Activated CD4-positive, CD25-positive, alpha-beta regulatory T cell treated with anti-CD3 and anti-CD28 coated beads, Interleukin-2, amount 50 U/mL, for 24 hours (primary cell): Measurements from ENCODE around the gene MRRF.

Source experiments
- ATAC-seq, 2 donors: fragments of 150-1000 bp; cut with Tn5 transposase; one replicate each; pipeline ENCODE4 v1.10.0; 2021; ENCODE audit warnings: mild to moderate bottlenecking in 1 of 2, moderate library complexity in 1 of 2

The MRRF gene, protein sequence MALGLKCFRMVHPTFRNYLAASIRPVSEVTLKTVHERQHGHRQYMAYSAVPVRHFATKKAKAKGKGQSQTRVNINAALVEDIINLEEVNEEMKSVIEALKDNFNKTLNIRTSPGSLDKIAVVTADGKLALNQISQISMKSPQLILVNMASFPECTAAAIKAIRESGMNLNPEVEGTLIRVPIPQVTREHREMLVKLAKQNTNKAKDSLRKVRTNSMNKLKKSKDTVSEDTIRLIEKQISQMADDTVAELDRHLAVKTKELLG

DNA sequence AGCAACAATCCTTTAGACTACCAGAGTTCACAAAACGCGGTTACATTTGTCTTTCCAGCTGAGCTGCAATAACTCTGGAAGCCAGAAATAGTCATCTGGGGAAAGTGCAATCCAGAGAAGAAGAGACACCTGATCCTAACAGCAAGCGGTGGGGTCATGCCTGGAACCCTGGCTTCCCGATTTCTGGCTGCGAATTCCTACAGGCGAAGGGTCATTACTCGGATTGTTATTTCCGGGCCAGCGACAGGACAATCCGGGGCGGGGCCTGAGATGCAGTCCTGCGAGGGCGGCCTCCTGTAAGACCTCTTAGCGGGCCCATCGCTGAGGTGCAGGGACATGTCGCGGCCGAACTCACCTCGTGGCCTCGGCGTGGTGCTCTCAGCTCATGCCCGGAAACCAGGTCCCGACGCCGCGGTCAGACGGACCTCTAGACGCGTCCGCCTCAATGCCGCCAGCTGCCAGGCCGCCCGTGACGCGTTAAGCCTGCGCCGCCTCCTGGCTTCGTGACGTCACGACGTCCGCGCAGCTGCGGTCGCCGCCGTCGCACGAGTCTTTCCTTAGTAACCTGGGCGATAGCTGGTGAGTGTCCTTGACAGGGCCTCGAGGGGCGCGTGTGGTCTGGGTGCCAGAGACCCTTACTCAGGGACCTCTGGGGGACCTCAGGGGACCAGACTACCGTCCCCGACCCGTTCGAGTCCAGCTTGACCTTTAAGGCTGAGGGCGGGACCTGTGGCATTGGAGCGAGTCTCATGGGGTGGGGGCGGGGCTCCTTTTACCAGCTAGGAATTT is at the start of gene MRRF, which contains the start of gene RBM18:
Gene MRRF, plus strand, starts transcription at position 523 of the 789 bp plus-strand sequence. CDS start 6,010 bp downstream, outside the sequence.
Gene RBM18, minus strand, starts transcription at position 481 of the 789 bp plus-strand sequence. CDS start 3,348 bp downstream, outside the sequence.
- ATAC-seq = peak; percentile 90 to 92

DNA sequence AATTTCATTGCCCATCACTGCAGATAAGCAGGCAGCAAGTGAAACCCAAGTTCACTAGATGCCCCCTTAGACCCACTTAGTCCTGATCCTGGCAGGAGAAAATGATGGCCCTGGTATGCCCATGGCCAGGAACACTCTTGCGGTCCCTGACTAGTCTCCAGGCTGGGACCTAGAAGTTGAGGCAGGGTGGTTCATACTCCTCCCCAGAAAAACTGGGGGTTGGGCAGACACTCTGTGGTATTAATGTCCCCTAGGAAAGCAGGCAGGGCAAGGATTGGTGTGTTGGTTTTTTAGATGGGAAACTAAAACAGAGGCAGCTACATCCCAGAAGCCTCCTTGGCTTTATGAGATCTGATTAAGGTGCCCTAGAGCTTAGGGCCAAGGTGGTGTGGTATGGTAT is 49.0 kb upstream of the MRRF start:
- ATAC-seq = no peak

DNA sequence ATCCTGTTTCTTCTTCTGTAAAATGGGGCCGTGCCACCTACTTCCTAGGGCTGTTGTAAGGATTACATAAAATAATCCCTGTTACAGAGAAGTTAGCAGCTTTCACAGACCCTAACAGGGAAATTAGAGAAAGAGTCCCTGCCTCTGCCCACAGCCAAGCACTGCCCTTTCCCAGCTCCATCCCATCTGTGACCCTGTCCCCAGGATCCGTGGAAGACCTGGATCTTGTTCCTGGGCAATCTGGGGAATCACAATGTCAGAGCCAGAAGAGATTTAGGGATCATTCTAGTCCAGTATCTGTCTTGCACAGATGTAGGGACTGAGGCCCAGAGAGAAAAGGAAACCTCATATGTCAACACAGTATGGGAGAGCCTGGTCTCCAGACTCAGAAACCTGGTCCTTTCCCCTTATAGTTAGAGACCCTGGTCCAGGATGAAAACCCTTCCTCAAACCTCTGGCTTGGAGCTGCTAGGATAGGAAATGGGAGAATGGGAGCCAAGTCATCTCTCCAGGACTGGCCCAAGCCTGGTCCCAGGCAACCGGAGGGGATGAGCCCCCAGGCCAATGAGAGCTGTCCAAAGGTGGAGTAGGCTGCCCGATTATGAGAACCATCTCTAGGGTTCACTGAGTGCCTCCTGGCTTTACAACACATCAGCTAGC is 48.4 kb upstream of the MRRF start:
- no peak for ATAC-seq

DNA sequence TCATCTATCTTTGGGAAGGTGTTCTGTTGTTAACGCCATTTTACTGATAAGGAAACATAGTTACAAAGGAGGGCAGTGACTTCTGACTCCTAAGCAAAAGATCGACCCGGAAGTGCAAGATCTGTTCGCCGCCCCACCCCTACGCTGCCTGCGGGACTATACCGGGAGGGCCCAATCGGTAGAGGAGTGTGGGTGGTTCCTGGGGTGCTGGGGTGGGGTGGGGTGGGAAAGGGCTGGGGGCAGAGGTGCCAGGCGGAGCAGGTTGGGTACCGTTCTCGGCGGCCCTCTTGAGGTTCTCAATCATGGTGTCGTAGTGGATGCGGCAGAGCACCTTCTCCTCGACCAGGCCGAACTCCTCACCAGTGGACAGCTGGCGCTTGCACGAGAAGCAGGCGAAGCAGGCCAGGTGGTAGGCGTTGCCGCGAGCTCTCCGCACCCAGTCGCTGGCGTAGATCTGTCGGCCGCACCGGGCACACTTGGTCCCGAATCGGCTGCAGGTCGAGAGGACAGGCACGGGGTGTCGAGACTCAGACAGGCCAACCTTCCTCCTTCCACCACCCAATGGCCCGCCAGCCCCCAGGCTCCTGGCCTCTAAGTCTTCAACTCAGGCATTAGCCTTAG is 47.8 kb upstream of the MRRF start:
- no peak for ATAC-seq

DNA sequence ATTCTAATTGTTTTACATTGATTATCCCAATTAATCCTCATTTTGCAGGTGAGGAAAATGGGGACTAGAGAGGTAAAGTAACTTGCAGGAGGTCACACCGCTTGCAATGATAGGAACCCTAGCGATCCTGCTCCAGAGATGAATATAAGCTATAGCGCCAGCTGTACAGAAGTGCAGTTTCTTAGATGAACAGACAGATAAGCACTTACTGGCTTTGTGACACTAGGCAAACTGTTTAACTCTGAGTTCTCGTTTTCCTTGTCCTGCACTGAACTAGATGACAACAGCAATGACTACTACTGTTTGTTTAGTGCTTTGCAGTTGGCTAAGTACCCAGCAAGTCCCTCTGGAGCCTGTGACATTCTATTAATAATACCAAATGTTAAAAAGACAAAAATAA is 47.0 kb upstream of the MRRF start:
- no peak for ATAC-seq

DNA sequence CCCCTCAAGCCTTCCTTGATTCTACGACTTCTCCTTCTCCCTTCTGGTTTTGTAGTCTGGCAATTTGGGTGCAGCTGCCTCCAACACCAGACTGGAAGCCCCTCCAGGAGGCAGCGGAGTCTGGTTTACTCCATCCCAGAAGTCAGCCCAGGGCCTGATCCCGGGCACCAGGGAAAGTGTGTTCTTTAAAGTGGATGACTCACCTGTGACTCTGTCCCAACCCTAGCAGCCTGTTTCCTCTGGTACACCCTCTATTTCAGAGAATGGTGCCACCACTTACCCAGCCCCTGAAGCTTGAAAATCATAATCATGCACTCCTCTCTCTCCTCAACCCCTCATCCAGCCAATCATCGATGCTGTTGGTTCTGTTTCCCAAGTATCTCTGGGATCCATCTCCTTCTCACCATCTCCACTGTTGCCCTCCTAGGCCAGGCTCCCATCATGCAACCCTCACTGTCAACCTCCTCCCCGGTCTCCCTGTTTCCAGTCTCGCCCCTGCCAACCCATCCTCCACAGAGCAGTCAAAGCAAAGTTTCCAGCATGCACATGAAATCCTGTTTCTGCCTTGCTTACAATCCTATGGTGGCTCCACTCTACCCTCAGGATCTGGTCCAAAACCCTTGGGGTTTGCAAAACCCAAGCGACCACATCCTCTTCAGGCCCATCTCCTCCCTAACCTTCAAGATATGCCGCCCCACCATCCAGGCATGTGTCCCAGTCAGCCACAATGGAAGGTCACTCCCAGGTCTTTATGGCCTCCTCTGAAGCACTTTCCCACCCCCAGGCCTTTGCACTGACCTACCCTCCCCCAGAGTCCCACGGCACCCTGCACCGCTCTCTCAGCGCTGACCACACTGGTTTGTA is 46.4 kb upstream of the MRRF start:
- ATAC-seq = no peak

DNA sequence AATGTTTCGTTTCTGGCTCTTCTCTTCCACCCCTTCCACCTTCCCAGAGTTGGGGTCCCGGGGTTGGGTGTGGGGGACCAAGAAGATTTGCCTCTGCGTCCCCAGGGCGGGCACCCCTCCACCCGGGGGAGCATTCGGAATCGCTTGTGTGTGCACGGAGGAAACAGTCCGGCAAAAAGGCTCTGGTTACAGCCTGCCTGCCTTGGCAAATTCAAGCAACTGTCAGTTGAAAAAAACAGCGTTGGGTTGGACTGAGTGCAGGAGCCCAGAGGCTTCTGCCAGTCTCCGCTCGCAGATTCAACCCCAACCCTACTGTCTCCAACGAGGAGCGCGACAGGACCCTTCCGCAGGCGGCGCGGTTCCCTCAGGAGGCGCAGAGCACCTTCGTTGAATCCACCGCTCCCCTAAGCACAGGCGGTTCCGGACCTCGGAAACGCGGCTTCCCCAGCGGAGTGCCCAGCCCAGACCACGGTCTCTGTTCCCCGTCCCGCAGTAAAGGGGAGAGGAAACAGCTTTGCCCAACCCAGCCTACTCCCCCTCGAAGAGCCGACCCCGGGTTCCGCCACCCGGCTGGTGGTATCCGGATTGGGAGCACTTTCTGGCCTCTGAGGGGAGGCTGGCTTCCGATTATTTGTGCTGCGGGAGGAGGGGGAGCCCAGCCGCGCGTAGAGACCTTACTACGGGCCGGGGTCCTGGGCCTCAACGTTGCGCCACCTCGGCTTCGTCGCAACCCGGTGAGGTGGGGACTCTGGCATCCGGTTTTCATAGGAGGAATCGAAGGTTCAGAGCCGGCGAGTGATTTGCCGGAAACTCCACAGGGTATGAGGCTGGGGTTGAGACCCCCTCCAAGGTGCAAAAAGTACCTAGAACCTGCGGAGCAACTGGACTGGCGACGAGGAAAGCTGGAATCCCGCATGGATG is 45.5 kb upstream of the MRRF start:
- no peak for ATAC-seq

DNA sequence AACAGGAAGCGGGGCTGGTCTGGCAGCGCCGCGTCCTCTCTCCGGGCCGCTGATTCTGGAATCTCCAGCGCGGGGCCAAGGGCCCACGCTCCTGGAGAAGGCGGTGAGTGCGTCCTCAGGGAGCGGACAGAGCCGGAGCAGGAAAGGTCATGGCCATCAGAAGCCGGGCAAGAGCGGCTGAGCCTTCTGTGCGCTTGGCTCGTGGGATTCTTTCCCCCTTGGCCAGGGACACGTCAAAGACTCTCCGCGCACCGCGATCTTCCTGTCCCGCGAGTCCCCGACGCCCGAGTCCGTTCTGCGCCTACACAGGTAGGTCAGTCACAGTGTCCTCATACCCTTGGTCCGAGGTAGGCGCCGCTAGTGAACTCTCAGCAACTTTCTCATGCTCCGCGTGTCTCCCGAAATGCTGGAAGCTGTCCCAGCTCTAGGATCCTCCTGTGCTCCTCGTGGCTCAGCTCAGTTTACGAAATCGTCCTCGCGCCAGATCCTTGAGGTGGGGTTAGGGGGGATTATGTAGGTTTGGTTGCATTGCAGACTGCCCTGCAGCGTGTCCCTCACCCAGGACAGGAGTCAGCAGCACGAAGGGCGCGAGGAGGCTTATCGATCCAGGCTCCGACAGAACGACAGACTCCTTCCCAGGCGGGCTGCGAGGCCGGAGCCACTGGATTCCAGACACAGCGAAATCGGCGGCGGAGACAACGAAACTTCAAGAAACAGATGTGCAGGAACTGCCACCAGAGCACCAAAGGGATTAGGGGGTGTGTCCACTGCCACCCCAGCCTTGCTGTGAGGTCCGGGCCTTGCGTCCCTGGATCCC is 44.6 kb upstream of the MRRF start:
- no peak for ATAC-seq

DNA sequence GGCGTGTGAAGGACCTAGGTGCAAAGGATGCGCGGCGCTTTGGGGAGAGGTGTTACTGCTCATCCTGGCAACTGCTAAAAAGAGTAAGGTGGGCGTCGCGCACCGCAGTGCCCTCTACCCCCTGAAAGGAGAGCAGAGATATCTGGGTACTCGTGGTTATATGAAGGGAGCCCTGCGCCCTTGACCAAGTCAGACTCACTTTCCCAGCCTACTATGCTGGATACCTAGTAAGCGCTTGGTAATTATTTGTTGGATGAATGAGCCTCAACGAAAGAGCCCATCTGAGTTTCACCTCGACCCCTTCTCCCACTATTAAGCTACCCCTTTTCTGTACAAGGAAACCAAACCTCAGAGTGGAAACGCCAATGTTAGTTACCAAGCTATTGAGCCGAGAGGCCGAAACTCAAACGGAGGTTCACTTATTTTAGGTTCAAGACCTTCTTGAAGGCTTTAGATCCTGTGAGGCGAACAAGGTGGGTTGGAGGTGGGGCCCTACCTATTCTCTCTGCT is 44.0 kb upstream of the MRRF start:
- ATAC-seq = no peak

DNA sequence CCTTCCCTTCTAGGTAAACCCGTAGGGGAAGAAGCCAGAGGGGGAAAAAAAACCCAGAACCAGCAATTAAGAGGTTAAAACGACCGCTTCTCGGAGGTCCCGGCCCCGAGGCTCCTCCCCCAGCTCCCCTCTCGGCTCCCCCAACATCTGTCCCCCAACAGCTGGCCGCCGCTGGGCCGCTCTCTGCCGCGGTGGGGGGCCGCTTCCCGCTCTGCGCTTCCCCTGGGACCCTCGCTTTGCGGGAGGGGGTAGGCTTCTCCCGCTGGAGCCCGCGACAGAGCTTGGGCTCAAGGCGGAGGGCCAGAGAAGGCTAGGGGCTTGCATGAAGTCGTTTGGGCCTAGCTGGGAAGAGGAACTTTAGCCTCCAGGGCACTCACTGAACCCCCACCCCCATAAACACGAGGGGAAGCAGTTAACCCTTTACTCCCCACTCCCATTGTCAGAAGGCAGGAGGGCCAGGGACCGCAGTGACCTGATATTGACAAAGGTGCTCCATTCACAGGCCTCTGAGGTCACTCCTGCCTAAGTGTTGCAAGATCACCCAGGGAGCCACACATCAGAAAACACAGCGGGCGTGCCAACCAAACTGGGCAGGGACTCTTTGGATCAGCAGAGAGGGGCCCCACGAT is 43.4 kb upstream of the MRRF start:
- no peak for ATAC-seq

DNA sequence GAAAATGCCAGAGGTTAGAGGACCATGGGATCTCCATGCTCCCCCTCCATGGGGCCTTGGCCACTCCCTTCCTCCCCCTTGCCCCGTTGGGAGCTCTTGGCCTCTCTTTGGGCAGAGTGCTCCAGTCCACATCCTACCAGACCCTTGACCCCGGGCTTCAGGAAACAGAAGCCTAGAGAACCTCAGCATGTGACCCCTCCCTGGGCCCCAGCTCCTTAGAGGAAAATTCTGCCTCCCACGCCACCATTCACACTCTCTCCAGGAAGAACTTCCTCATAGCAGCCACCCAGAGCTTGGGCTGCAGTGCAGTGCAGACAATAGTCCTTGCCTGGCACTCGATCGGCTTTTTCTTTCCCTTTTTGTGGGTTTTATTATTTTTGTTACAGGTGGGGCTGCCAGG is 41.9 kb upstream of the MRRF start:
- ATAC-seq = no peak

DNA sequence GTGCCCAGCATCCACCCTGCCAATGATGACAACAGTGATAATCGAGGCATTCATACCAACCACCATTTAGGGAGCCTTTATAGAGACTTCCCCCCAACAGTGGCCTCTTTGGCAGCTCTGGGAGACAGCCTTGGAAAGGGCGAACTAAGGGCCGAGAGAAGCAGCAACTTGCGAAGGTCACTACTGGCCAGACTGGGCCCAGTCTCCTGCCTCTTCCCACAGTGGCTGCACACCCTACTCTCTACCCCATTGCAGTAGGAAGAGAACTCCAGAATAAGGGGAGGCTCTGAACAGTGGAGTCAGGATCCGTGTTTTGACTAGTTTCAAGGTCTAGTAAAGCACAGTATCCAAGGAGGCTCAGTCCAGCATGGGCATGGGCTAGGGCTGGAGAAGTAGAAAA is 41.2 kb upstream of the MRRF start:
- ATAC-seq = no peak

DNA sequence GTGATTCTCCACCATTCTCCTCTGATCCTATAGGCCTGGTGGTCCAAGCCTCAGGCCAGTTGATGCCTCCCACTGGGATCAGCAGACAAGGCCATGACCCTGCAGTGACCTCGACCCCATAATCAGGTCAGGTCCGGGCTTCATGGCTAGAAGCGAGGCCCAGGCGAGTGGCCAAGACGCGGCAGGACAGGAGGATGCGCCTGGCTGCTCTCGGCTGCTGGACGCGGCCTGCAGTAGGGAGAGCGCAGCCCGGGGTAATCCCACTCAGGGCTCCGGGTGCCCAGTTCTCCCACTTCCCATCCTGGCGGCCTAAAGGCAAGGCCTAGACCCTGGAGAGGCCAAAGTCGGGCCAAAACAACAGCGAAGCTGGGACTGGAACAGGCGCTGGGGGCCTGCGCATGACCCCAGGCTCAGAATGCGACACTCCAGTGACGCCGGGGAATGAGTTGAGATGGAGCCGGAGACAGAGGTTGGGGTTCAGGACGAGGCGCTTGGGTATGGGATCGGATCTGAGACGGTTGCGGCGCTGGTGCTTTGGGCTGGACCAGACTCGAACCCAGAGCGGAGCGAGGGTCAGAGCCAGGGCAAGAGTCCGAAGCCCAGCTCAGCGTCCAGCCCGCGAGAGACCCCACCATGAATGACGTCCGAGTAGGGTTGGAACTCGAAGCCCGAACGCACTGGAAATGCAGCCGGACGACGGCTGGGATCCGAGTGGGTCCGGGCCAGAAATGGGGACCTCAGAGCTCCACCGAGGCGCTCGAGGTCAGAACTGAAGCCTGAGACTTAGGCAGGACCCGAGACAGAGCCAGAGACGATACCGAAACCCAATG is 39.2 kb upstream of the MRRF start:
- no peak for ATAC-seq

DNA sequence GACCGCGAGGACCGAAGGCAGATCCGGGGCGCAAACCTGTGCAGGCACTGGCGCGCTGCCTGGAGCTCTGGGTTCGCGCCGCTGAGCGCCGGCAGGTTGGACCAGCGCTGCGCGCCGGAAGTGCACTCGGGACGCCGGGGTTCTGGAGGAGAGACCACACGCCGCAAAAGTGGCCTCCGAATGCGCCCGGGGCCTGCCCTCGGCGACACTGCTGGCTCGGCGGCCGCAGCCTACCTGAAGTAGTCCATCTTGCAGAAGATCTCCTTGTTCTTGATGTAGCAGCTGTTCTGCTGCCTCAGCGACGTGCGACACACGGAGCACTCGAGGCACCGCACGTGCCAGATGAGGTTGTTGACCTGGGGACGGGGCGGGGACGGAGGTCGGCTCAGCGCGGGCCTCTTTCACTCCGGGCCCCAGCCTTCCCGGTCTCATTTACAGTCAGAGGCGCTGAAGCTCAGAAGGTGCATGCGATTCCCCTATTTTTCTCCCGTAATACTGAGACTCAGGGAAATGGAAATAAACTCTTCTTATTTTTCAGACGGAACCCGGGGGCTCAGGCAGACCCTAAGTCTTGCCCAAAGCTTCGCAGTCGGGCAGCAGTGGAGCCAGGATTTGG is 38.4 kb upstream of the MRRF start:
- no peak for ATAC-seq

DNA sequence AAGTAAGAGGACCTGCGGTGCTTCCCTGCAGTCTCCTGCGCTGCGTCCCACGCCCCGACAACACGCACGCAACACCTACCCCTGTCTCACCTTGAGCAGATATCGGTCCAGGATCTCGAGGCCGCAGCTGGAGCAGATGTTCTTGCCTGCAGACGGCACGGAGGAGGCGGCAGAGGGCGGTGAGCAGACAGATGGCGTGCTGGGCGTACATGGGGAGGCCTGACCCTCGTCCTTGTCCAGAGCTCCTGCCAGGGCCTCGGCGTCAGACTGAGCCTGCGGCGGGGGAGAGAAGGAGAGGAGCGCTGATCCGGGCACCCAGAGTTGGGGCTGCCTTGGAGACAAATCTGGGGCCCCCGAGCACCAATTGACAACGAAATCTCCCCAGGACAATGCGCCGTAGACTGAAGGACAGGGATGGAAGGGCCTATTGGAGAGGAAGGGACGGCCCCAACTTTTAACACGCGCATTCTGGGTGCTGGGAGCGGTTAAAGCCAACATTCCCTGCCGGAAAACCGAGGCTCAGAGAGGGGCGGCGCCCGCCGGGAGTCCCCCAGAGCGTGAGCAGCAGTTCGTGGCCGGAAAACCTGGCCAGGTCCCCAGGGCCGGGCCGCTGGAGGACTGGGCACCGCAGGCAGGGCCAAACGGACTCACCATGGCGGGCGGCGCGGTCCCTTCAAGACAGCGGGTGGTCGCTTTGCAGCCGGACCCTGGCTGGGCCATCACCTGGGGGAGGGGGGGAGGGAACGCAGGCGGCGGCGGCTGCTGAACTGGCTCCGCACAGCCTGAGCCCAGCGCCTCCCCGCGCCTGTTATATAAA is 37.7 kb upstream of the MRRF start:
- no peak for ATAC-seq

DNA sequence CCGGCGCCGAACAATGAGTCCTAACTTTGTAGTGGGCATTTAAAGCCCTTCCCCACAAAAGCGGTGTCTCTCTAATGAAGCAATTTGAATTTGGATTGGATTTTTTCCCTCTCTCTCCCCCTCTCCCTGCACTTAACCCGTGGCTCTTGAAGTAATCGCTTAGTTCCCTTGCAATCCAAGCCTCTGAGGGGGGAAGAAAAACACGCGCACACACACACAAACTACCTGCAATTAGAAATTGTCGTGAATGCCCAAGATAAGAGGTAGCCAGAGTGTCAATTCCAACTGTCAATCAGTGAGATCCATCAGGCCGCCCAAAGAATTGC is 37.1 kb upstream of the MRRF start:
- ATAC-seq = no peak

DNA sequence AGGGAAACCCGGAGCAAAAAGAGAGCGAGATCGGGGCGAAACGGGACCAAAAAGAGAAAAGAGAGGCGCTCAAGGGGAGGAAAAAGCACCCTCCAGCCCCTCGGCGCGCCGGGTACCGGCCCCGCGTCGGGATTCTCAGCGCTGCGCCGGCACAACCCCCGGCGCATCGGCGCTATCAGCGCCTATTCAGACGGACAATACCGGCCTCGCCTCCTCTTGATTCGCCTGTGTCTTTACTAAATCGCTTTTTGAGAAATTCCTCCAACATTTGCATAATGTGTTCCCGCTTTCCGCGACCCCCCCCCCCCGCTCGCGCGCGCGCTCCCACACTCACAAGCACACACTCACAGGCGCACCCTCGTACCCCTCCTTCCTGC is 36.5 kb upstream of the MRRF start:
- no peak for ATAC-seq
